CD14-positive monocyte (primary cell): Measurements from ENCODE around the gene AGBL5. TPM values are rescaled to one million over a fixed set of nuclear protein-coding genes. Genes with fewer than 3 reads are reported as not detected.
A peak's percentile ranks its signal among the peaks of the same experiment; 100 is the strongest.

Experiments
- DNase-seq, 3 donors: peaks; one replicate each; pipeline ENCODE4 v3.0.0-alpha.2; 2011 to 2022
- H2AFZ ChIP-seq: 2 replicates; pipeline ENCODE4 v1.6.0; 2012; ENCODE audit warnings: mild to moderate bottlenecking, low read depth, low read length, inconsistent platforms; ENCODE audit not compliant: insufficient read depth, poor library complexity, severe bottlenecking
- H3K27ac ChIP-seq, 2 donors: 1 replicate in 1 of 2; 2 replicates in 1 of 2; pipeline ENCODE4 v1.5.1; 2012 to 2013; ENCODE audit warnings: low read length in 2 of 2, control low read depth in 1 of 2, inconsistent platforms in 1 of 2, low read depth in 1 of 2, mild to moderate bottlenecking in 1 of 2
- H3K27me3 ChIP-seq, 2 donors: one replicate each; pipeline versions ENCODE4 v1.6.0 to v1.6.1; 2011 to 2013; ENCODE audit warnings: low read length in 2 of 2; ENCODE audit not compliant: control insufficient read depth in 2 of 2, insufficient read depth in 2 of 2
- H3K36me3 ChIP-seq, 2 donors: replicated peaks in 1 of 2; 1 replicate in 1 of 2; 2 replicates in 1 of 2; pipeline versions ENCODE4 v1.5.1 to v1.6.1; 2012 to 2013; ENCODE audit warnings: low read length in 2 of 2, control low read depth in 1 of 2, inconsistent platforms in 1 of 2, mild to moderate bottlenecking in 1 of 2; ENCODE audit not compliant: insufficient read depth in 2 of 2, control insufficient read depth in 1 of 2
- H3K4me1 ChIP-seq, 2 donors: 1 replicate in 1 of 2; 2 replicates in 1 of 2; pipeline versions ENCODE4 v1.5.1 to v1.6.1; 2012 to 2013; ENCODE audit warnings: low read length in 2 of 2, control low read depth in 1 of 2, inconsistent platforms in 1 of 2, mild to moderate bottlenecking in 1 of 2, moderate library complexity in 1 of 2; ENCODE audit not compliant: insufficient read depth in 2 of 2, control insufficient read depth in 1 of 2
- H3K4me2 ChIP-seq: replicated peaks from 2 replicates; pipeline ENCODE3; 2012; ENCODE audit warnings: low read length, moderate library complexity, mild to moderate bottlenecking; ENCODE audit not compliant: poor library complexity, severe bottlenecking; ENCODE audit errors: extremely low read depth
- H3K4me3 ChIP-seq, 3 experiments: fragments of 200-600 bp in 1 of 3; sonication (generic) in 1 of 3; replicated peaks in 1 of 3; 1 replicate in 2 of 3; 2 replicates in 1 of 3; pipeline ENCODE4 v1.5.1; 2011 to 2013; ENCODE audit warnings: low read length in 3 of 3, mild to moderate bottlenecking in 3 of 3, control low read depth in 2 of 3, low read depth in 2 of 3, inconsistent platforms in 1 of 3, moderate library complexity in 1 of 3
- H3K79me2 ChIP-seq: 2 replicates; pipeline ENCODE4 v1.6.0; 2012; ENCODE audit warnings: mild to moderate bottlenecking, control low read depth, inconsistent platforms, low read length, moderate library complexity; ENCODE audit not compliant: insufficient read depth
- H3K9ac ChIP-seq: 2 replicates; pipeline ENCODE4 v1.6.0; 2017; ENCODE audit warnings: low read length, mild to moderate bottlenecking; ENCODE audit not compliant: insufficient read depth, poor library complexity, severe bottlenecking
- H3K9me3 ChIP-seq, 2 donors: replicated peaks in 1 of 2; 1 replicate in 1 of 2; 2 replicates in 1 of 2; pipeline versions ENCODE4 v1.5.1 to v1.6.1; 2012 to 2013; ENCODE audit warnings: low read length in 2 of 2, control low read depth in 1 of 2; ENCODE audit not compliant: control insufficient read depth in 1 of 2, insufficient read depth in 1 of 2
- H4K20me1 ChIP-seq: 2 replicates; pipeline ENCODE4 v1.6.0; 2012; ENCODE audit warnings: mild to moderate bottlenecking, low read length, control low read depth, moderate library complexity; ENCODE audit not compliant: insufficient read depth
- H3K27ac Mint-ChIP-seq, 7 donors: one replicate each; pipeline ENCODE4 v1.8.0; 2020; ENCODE audit warnings: mild to moderate bottlenecking in 7 of 7, mixed read lengths in 7 of 7, moderate library complexity in 6 of 7, inconsistent platforms in 2 of 7
- H3K27me3 Mint-ChIP-seq, 3 donors: one replicate each; pipeline ENCODE4 v1.8.0; 2021 to 2022; ENCODE audit warnings: low read depth in 3 of 3, mild to moderate bottlenecking in 3 of 3, mixed read lengths in 3 of 3, moderate library complexity in 3 of 3, inconsistent platforms in 1 of 3
- H3K36me3 Mint-ChIP-seq, 2 donors: one replicate each; pipeline ENCODE4 v1.8.0; 2020; ENCODE audit warnings: mixed read lengths in 2 of 2, inconsistent platforms in 1 of 2, mild to moderate bottlenecking in 1 of 2
- H3K4me1 Mint-ChIP-seq: one replicate; pipeline ENCODE4 v1.8.0; 2020; ENCODE audit warnings: mild to moderate bottlenecking, mixed read lengths
- H3K4me3 Mint-ChIP-seq, 2 donors: one replicate each; pipeline ENCODE4 v1.8.0; 2020; ENCODE audit warnings: mild to moderate bottlenecking in 2 of 2, mixed read lengths in 2 of 2, moderate library complexity in 1 of 2
- H3K9me3 Mint-ChIP-seq, 7 donors: one replicate each; pipeline ENCODE4 v1.8.0; 2020 to 2022; ENCODE audit warnings: mixed read lengths in 7 of 7, mild to moderate bottlenecking in 6 of 7, moderate library complexity in 6 of 7, inconsistent platforms in 2 of 7
- WGBS: methylation state at CpG from one replicate; pipeline ENCODE4 v1.1.5; 2013; ENCODE audit warnings: missing lambda C conversion rate; ENCODE audit not compliant: insufficient coverage; 5-methylcytosine and 5-hydroxymethylcytosine counted together
- intact Hi-C, 2 donors: fragments of 100-400 bp; cut with micrococcal nuclease; formaldehyde crosslinking; loops; one replicate each; pipeline versions ENCODE4 v1.15.0 to v1.15.1; 2023
- polyA plus RNA-seq, 3 donors: library from polyadenylated mRNA; depleted of rRNA in 1 of 3; unstranded in 2 of 3; stranded (reverse) in 1 of 3; fragments of 300-500 nt in 2 of 3; fragments of >200 nt in 1 of 3; fragmentation: Illumina TruSeq in 2 of 3; gene quantifications; 1 replicate in 2 of 3; 2 replicates in 1 of 3; pipeline ENCODE4 v1.2.3, GENCODE V29; 2012 to 2021
- TF ChIP-seq, protein P1 (sequence below): fragments of 200-600 bp; IDR thresholded peaks from one replicate; pipeline ENCODE4 v1.8.0; 2022; ENCODE audit warnings: antibody characterized with exemption, mild to moderate bottlenecking

The AGBL5 gene
- polyA plus RNA-seq, 3 donors: 4.4 to 4.8 (median 4.6) TPM

- intact Hi-C loops: no loop called here
- peaks cover 21% of the 10 kb centered on the region for H3K4me1 Mint-ChIP-seq
- Histone ChIP-seq H3K27ac (no peak overlapping the region), H2AFZ (no peak overlapping the region), H3K79me2 (no peaks in the 10 kb centered on the region), H3K4me3 (no peak overlapping the region), H3K36me3 (no peaks in the 10 kb centered on the region), H3K4me1 (peaks cover 23 to 24% of the 10 kb centered on the region in 2 donors), H3K27me3 (no peaks in the 10 kb centered on the region), H3K9me3 (no peaks in the 10 kb centered on the region), H3K9ac (no peak overlapping the region), H3K4me2 (no peak overlapping the region), H4K20me1 (no peaks in the 10 kb centered on the region)
- no peak overlapping the region for H3K4me3 Mint-ChIP-seq
- H3K36me3 Mint-ChIP-seq: peaks cover 0 to 3% of the 10 kb centered on the region in 2 donors
- H3K27ac Mint-ChIP-seq: peak overlapping the region in 1 of 7 donors; percentile 78
- TF ChIP-seq, protein P1, sequence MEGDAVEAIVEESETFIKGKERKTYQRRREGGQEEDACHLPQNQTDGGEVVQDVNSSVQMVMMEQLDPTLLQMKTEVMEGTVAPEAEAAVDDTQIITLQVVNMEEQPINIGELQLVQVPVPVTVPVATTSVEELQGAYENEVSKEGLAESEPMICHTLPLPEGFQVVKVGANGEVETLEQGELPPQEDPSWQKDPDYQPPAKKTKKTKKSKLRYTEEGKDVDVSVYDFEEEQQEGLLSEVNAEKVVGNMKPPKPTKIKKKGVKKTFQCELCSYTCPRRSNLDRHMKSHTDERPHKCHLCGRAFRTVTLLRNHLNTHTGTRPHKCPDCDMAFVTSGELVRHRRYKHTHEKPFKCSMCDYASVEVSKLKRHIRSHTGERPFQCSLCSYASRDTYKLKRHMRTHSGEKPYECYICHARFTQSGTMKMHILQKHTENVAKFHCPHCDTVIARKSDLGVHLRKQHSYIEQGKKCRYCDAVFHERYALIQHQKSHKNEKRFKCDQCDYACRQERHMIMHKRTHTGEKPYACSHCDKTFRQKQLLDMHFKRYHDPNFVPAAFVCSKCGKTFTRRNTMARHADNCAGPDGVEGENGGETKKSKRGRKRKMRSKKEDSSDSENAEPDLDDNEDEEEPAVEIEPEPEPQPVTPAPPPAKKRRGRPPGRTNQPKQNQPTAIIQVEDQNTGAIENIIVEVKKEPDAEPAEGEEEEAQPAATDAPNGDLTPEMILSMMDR: no peak
- no peak for DNase-seq
- peaks cover 0 to 3% (median 3%) of the 10 kb centered on the region in 3 donors for H3K27me3 Mint-ChIP-seq
- no peaks in the 10 kb centered on the region for H3K9me3 Mint-ChIP-seq
- 97% methylated on average over 20 of the region's 24 CpGs for WGBS
These were observed 43.0 kb downstream of the AGBL5 start for GRCh38 chr2:27094353-27094984.

GRCh38 chr2:27095427-27095744 is 43.9 kb downstream of the AGBL5 start:
- Mint-ChIP-seq H3K4me1 (peaks cover 21% of the 10 kb centered on the region), H3K36me3 (peaks cover 0 to 3% of the 10 kb centered on the region in 2 donors), H3K27ac (peak overlapping the region in 1 of 7 donors; percentile 50), H3K9me3 (no peaks in the 10 kb centered on the region), H3K27me3 (peaks cover 0 to 3% (median 3%) of the 10 kb centered on the region in 3 donors), H3K4me3 (no peak overlapping the region)
- Histone ChIP-seq H2AFZ (peak overlapping the region; percentile 97), H3K4me3 (no peak overlapping the region), H3K4me2 (peak overlapping the region; percentile 87), H3K79me2 (no peaks in the 10 kb centered on the region), H3K27me3 (no peaks in the 10 kb centered on the region), H3K36me3 (no peaks in the 10 kb centered on the region), H3K27ac (no peak overlapping the region), H3K4me1 (peaks cover 23 to 24% of the 10 kb centered on the region in 2 donors), H3K9me3 (no peaks in the 10 kb centered on the region), H4K20me1 (no peaks in the 10 kb centered on the region), H3K9ac (no peak overlapping the region)
- TF ChIP-seq, protein P1: no peak
- WGBS: 100% methylated on average over 2 of the region's 2 CpGs
- no peak for DNase-seq
- intact Hi-C loops: loop anchor here (5.0 kb wide), 4 partner anchors 37 to 207 kb away; partner anchors contain the start of genes PREB (in 2 of the 2), ATRAID (in 1 of the 2), SLC5A6 (in 1 of the 2) and TRIM54 (in 1 of the 2)
